ENCODE results near the gene DYNLT2. TPM values are rescaled to one million over a fixed set of nuclear protein-coding genes. Genes with fewer than 3 reads are reported as not detected.

DYNLT2 gene
- polyA plus RNA-seq, 1 of the 3 experiments (the other 2 are of a cell fraction), result 0.81 TPM

DNA sequence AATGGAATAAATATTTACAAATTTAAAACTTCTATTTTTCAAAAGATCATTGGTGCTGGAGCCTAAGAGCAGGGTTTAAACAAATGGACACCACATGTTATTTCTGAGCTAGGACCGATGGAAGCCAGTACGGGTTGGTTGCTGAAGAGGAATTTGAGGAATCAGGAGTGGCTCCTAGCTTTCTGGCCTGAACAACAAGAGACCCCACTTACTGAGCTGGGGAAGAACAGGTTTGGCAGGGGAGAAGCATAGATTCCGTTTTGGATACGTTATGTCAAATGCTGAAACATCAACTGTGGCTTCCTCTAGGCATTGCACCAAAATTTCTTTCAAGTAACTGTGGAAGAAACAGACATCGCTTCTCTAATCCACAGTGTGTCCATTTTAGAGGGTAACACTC, 56.2 kb downstream of the DYNLT2 start (continued):
- TF ChIP-seq, protein P1, sequence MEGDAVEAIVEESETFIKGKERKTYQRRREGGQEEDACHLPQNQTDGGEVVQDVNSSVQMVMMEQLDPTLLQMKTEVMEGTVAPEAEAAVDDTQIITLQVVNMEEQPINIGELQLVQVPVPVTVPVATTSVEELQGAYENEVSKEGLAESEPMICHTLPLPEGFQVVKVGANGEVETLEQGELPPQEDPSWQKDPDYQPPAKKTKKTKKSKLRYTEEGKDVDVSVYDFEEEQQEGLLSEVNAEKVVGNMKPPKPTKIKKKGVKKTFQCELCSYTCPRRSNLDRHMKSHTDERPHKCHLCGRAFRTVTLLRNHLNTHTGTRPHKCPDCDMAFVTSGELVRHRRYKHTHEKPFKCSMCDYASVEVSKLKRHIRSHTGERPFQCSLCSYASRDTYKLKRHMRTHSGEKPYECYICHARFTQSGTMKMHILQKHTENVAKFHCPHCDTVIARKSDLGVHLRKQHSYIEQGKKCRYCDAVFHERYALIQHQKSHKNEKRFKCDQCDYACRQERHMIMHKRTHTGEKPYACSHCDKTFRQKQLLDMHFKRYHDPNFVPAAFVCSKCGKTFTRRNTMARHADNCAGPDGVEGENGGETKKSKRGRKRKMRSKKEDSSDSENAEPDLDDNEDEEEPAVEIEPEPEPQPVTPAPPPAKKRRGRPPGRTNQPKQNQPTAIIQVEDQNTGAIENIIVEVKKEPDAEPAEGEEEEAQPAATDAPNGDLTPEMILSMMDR (IDR thresholded peaks at IDR 0.05), result no peak
- TF ChIP-seq SMC3 (IDR thresholded peaks at IDR 0.05; ENCODE audit: low read depth, low read length), result no peak
- no peak for TF ChIP-seq SIN3A (IDR thresholded peaks at IDR 0.05; ENCODE audit: borderline replicate concordance, low read depth, low read length)
- no peak for TF ChIP-seq FOSL2 (IDR thresholded peaks at IDR 0.05; ENCODE audit: borderline replicate concordance, low read depth)
- TF ChIP-seq RCOR1 (IDR thresholded peaks at IDR 0.05; ENCODE audit: low read length), result no peak
- no peak for TF ChIP-seq EP300 (IDR thresholded peaks at IDR 0.05; ENCODE audit: borderline replicate concordance in 1 of 2, low read depth in 1 of 2, low read length in 1 of 2)

DNA sequence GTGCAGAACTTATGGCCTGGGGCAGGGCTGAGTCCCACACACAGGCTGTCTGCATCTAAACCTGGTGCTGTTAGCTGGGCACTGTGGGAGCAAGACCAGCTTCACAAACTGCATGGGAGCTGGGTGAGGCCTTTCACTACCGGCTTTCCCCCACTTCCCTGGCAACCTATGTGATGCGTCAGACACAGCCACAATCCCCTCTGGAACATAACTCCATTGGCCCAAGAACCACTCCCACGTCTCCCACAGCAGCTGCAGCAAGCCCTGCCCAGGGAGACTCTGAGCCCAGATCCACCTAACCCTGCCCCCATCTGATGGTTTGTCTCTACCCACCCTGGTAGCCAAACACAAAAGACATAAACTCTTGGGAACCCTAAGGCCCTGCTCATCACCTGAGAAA, 58.9 kb downstream of the DYNLT2 start:
- no peak overlapping the region for H3K9ac ChIP-seq
- no peaks in the 10 kb centered on the region for H3K9me3 ChIP-seq
- CTCF ChIA-PET, result interaction anchor here (1.0 to 1.4 kb wide), 2 partner anchors 9 to 14 kb away, joined by 3 to 6 read pairs; partner anchors contain the start of genes C6orf120 and WDR27
- no peak for DNase-seq
- no peak overlapping the region for H3K4me2 ChIP-seq
- no peak overlapping the region for H3K27ac ChIP-seq (ENCODE audit: low read depth in 2 of 2, low read length in 1 of 2)
- TF ChIP-seq, protein P1 (IDR thresholded peaks at IDR 0.05), result no peak
- TF ChIP-seq MEF2A (IDR thresholded peaks at IDR 0.05; ENCODE audit: borderline replicate concordance, low read depth), result no peak
- no peak for TF ChIP-seq SMC3 (IDR thresholded peaks at IDR 0.05; ENCODE audit: low read depth, low read length)
- TF ChIP-seq, protein P2, sequence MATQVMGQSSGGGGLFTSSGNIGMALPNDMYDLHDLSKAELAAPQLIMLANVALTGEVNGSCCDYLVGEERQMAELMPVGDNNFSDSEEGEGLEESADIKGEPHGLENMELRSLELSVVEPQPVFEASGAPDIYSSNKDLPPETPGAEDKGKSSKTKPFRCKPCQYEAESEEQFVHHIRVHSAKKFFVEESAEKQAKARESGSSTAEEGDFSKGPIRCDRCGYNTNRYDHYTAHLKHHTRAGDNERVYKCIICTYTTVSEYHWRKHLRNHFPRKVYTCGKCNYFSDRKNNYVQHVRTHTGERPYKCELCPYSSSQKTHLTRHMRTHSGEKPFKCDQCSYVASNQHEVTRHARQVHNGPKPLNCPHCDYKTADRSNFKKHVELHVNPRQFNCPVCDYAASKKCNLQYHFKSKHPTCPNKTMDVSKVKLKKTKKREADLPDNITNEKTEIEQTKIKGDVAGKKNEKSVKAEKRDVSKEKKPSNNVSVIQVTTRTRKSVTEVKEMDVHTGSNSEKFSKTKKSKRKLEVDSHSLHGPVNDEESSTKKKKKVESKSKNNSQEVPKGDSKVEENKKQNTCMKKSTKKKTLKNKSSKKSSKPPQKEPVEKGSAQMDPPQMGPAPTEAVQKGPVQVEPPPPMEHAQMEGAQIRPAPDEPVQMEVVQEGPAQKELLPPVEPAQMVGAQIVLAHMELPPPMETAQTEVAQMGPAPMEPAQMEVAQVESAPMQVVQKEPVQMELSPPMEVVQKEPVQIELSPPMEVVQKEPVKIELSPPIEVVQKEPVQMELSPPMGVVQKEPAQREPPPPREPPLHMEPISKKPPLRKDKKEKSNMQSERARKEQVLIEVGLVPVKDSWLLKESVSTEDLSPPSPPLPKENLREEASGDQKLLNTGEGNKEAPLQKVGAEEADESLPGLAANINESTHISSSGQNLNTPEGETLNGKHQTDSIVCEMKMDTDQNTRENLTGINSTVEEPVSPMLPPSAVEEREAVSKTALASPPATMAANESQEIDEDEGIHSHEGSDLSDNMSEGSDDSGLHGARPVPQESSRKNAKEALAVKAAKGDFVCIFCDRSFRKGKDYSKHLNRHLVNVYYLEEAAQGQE (IDR thresholded peaks at IDR 0.05; ENCODE audit: low read depth, low read length), result no peak
- no peak for TF ChIP-seq TEAD4 (IDR thresholded peaks at IDR 0.05; ENCODE audit: borderline replicate concordance, insufficient read depth)
- no peak for TF ChIP-seq FOXM1 (IDR thresholded peaks at IDR 0.05; ENCODE audit: low read depth)
- no peak for TF ChIP-seq RCOR1 (IDR thresholded peaks at IDR 0.05; ENCODE audit: low read length)
- TF ChIP-seq FOSL2 (IDR thresholded peaks at IDR 0.05; ENCODE audit: borderline replicate concordance, low read depth), result no peak
- TF ChIP-seq GABPA (IDR thresholded peaks at IDR 0.05; ENCODE audit: low read depth), result no peak
- TF ChIP-seq, protein P3, sequence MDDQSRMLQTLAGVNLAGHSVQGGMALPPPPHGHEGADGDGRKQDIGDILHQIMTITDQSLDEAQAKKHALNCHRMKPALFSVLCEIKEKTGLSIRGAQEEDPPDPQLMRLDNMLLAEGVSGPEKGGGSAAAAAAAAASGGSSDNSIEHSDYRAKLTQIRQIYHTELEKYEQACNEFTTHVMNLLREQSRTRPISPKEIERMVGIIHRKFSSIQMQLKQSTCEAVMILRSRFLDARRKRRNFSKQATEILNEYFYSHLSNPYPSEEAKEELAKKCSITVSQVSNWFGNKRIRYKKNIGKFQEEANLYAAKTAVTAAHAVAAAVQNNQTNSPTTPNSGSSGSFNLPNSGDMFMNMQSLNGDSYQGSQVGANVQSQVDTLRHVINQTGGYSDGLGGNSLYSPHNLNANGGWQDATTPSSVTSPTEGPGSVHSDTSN (IDR thresholded peaks at IDR 0.05), result no peak
- peaks cover 13 to 27% of the 10 kb centered on the region in 2 experiments for H3K36me3 ChIP-seq (replicated peaks in 1 of 2; ENCODE audit: control insufficient read depth in 1 of 2, insufficient read depth in 2 of 2, low read length in 1 of 2)
- no peaks in the 10 kb centered on the region for H3K9me2 ChIP-seq
- H3K27me3 ChIP-seq (ENCODE audit: insufficient read depth), result no peaks in the 10 kb centered on the region
- no peaks in the 10 kb centered on the region for H3K4me1 ChIP-seq (ENCODE audit: control insufficient read depth in 1 of 2, insufficient read depth in 2 of 2, low read depth in 1 of 2, low read length in 1 of 2)
- H4K20me1 ChIP-seq (ENCODE audit: insufficient read depth), result no peaks in the 10 kb centered on the region
- H3F3A ChIP-seq (replicated peaks; ENCODE audit: insufficient read depth), result no peaks in the 10 kb centered on the region
- H3K4me3 ChIP-seq (ENCODE audit: low read depth in 2 of 2, low read length in 1 of 2), result no peak overlapping the region; a peak in 1 of 4 replicates
- WGBS (ENCODE audit: low lambda C conversion rate), result 94% methylated on average over 3 of the region's 3 CpGs
- POLR2A ChIA-PET, result interaction anchor here (1.3 kb wide), 1 partner anchor 9 kb away, joined by 5 read pairs; the partner anchor contains the start of genes C6orf120 and WDR27
- H2AFZ ChIP-seq (ENCODE audit: low read depth), result no peak overlapping the region
- H3K79me2 ChIP-seq (ENCODE audit: insufficient read depth), result no peaks in the 10 kb centered on the region; the same call in 1 of the 2 replicates
